Measurements from ENCODE around the gene CCDC146.
"Not testable (repeated sequence)": the region's sequence is repeated elsewhere in the genome, so short reads cannot be mapped to it uniquely, and the experiment has no call there.

Gene CCDC146

GRCh38 chr7:77330169-77330882, 207.9 kb downstream of the CCDC146 start:
- H3K9me3 Mint-ChIP-seq: no peaks in the 10 kb centered on the region
- peak overlapping the region; percentile 67 for H3K27ac Mint-ChIP-seq
- H3K4me3 Mint-ChIP-seq: no peak overlapping the region
- intact Hi-C loops (cut with micrococcal nuclease): loop anchor here (5.0 to 10.0 kb wide), 3 partner anchors 83 to 203 kb away; partner anchors contain the start of gene FGL2
- H3K4me1 Mint-ChIP-seq (ENCODE audit: low read depth): peaks cover 50% of the 10 kb centered on the region
- H3K36me3 Mint-ChIP-seq (ENCODE audit: low read depth): peaks cover 73% of the 10 kb centered on the region
- H3K27me3 Mint-ChIP-seq: no peaks in the 10 kb centered on the region

GRCh38 chr7:77331938-77332695, 209.7 kb downstream of the CCDC146 start:
- no peak overlapping the region for H3K4me3 Mint-ChIP-seq
- H3K4me1 Mint-ChIP-seq (ENCODE audit: low read depth): peaks cover 54% of the 10 kb centered on the region

GRCh38 chr7:77334039-77334438, 211.6 kb downstream of the CCDC146 start:
- not testable (repeated sequence) for H3K27ac Mint-ChIP-seq, H3K27me3 Mint-ChIP-seq, H3K9me3 Mint-ChIP-seq, H3K4me3 Mint-ChIP-seq
- intact Hi-C loops (cut with micrococcal nuclease): loop anchor here (5.0 to 10.0 kb wide), 3 partner anchors 87 to 207 kb away; partner anchors contain the start of gene FGL2
- Mint-ChIP-seq H3K4me1 (ENCODE audit: low read depth) (peaks cover 43% of the 10 kb centered on the region), H3K36me3 (ENCODE audit: low read depth) (peaks cover 44% of the 10 kb centered on the region)

More at GRCh38 chr7:77331938-77332695, 209.7 kb downstream of the CCDC146 start:
- intact Hi-C loops (cut with micrococcal nuclease): loop anchor here (5.0 to 10.0 kb wide), 3 partner anchors 85 to 205 kb away; partner anchors contain the start of gene FGL2
- Mint-ChIP-seq H3K27me3 (no peaks in the 10 kb centered on the region), H3K36me3 (ENCODE audit: low read depth) (peaks cover 57% of the 10 kb centered on the region), H3K9me3 (no peaks in the 10 kb centered on the region), H3K27ac (no peak overlapping the region)

- Mint-ChIP-seq H3K4me3 (no peak overlapping the region), H3K27ac (no peak overlapping the region), H3K27me3 (no peaks in the 10 kb centered on the region), H3K4me1 (ENCODE audit: low read depth) (peaks cover 32% of the 10 kb centered on the region), H3K36me3 (ENCODE audit: low read depth) (peaks cover 36% of the 10 kb centered on the region), H3K9me3 (no peaks in the 10 kb centered on the region)
- intact Hi-C loops (cut with micrococcal nuclease): loop anchor here (10.0 kb wide), 1 partner anchor 141 kb away; the partner anchor contains the start of gene FGL2
Observed at GRCh38 chr7:77335581-77335980, 213.2 kb downstream of the CCDC146 start.

- intact Hi-C loops (cut with micrococcal nuclease): loop anchor here (10.0 kb wide), 1 partner anchor 143 kb away; the partner anchor contains the start of gene FGL2
- Mint-ChIP-seq H3K27ac (no peak overlapping the region), H3K27me3 (no peaks in the 10 kb centered on the region)
Observed at GRCh38 chr7:77337456-77337990, 215.1 kb downstream of the CCDC146 start.

GRCh38 chr7:77338260-77338659, 215.8 kb downstream of the CCDC146 start:
- Mint-ChIP-seq H3K27me3 (no peaks in the 10 kb centered on the region), H3K4me3 (no peak overlapping the region), H3K4me1 (ENCODE audit: low read depth) (peaks cover 17% of the 10 kb centered on the region), H3K27ac (no peak overlapping the region), H3K9me3 (no peaks in the 10 kb centered on the region), H3K36me3 (ENCODE audit: low read depth) (peaks cover 30% of the 10 kb centered on the region)
- intact Hi-C loops (cut with micrococcal nuclease): loop anchor here (10.0 kb wide), 1 partner anchor 143 kb away; the partner anchor contains the start of gene FGL2

More at GRCh38 chr7:77337456-77337990, 215.1 kb downstream of the CCDC146 start:
- peaks cover 36% of the 10 kb centered on the region for H3K36me3 Mint-ChIP-seq (ENCODE audit: low read depth)
- no peaks in the 10 kb centered on the region for H3K9me3 Mint-ChIP-seq
- H3K4me1 Mint-ChIP-seq (ENCODE audit: low read depth): peaks cover 17% of the 10 kb centered on the region
- H3K4me3 Mint-ChIP-seq: no peak overlapping the region

GRCh38 chr7:77338883-77339629, 216.6 kb downstream of the CCDC146 start:
- Mint-ChIP-seq H3K9me3 (no peaks in the 10 kb centered on the region), H3K4me3 (no peak overlapping the region), H3K4me1 (ENCODE audit: low read depth) (peaks cover 17% of the 10 kb centered on the region), H3K27ac (peak overlapping the region; percentile 11), H3K36me3 (ENCODE audit: low read depth) (peaks cover 22% of the 10 kb centered on the region), H3K27me3 (no peaks in the 10 kb centered on the region)
- intact Hi-C loops (cut with micrococcal nuclease): loop anchor here (10.0 kb wide), 1 partner anchor 144 kb away; the partner anchor contains the start of gene FGL2

- Mint-ChIP-seq H3K4me3 (no peak overlapping the region), H3K27me3 (no peaks in the 10 kb centered on the region), H3K4me1 (ENCODE audit: low read depth) (peaks cover 17% of the 10 kb centered on the region), H3K9me3 (no peaks in the 10 kb centered on the region), H3K36me3 (ENCODE audit: low read depth) (peaks cover 16% of the 10 kb centered on the region), H3K27ac (peak overlapping the region; percentile 31)
- intact Hi-C loops (cut with micrococcal nuclease): loop anchor here (10.0 kb wide), 1 partner anchor 145 kb away; the partner anchor contains the start of gene FGL2
Observed at GRCh38 chr7:77339726-77340125, 217.3 kb downstream of the CCDC146 start.
